ENCODE data around the gene MGAT5.
"Not testable (repeated sequence)": the region's sequence is repeated elsewhere in the genome, so short reads cannot be mapped to it uniquely, and the experiment has no call there.

MGAT5 gene

GRCh38 chr2:134281815-134282419, 28.0 kb downstream of the MGAT5 start:
- no peaks in the 10 kb centered on the region for H3K36me3 ChIP-seq (replicated peaks)
- H3K27me3 ChIP-seq (ENCODE audit: low read depth), result no peaks in the 10 kb centered on the region
- no peak overlapping the region for H3K4me3 ChIP-seq
- DNase-seq (ENCODE audit: low spot score in 2 of 2), result no peak
- peaks cover 4% of the 10 kb centered on the region for H3K4me1 ChIP-seq
- no peaks in the 10 kb centered on the region for H3K9me3 ChIP-seq
- in situ Hi-C loops (cut with MboI; ENCODE audit: low sequenced_read_pairs), result no loop called here

- H3K4me1 ChIP-seq, result no peaks in the 10 kb centered on the region
- DNase-seq (ENCODE audit: low spot score in 2 of 2), result no peak
- no peaks in the 10 kb centered on the region for H3K9me3 ChIP-seq
- H3K36me3 ChIP-seq (replicated peaks), result no peaks in the 10 kb centered on the region
- no peak overlapping the region for H3K4me3 ChIP-seq
- in situ Hi-C loops (cut with MboI; ENCODE audit: low sequenced_read_pairs), result no loop called here
- H3K27me3 ChIP-seq (ENCODE audit: low read depth), result no peaks in the 10 kb centered on the region
Measured at GRCh38 chr2:134282629-134283400, 28.9 kb downstream of the MGAT5 start.

GRCh38 chr2:134283661-134284060, 29.8 kb downstream of the MGAT5 start:
- DNase-seq (ENCODE audit: low spot score in 2 of 2), result no peak
- H3K27me3 ChIP-seq (ENCODE audit: low read depth), result no peaks in the 10 kb centered on the region
- no peaks in the 10 kb centered on the region for H3K36me3 ChIP-seq (replicated peaks)
- H3K9me3 ChIP-seq, result no peaks in the 10 kb centered on the region
- no peak overlapping the region for H3K4me3 ChIP-seq
- in situ Hi-C loops (cut with MboI; ENCODE audit: low sequenced_read_pairs), result no loop called here
- no peaks in the 10 kb centered on the region for H3K4me1 ChIP-seq

GRCh38 chr2:134284119-134284670, 30.3 kb downstream of the MGAT5 start:
- no peak for DNase-seq (ENCODE audit: low spot score in 2 of 2)
- no peaks in the 10 kb centered on the region for H3K36me3 ChIP-seq (replicated peaks)
- no peaks in the 10 kb centered on the region for H3K27me3 ChIP-seq (ENCODE audit: low read depth)
- H3K9me3 ChIP-seq, result no peaks in the 10 kb centered on the region
- H3K4me1 ChIP-seq, result no peaks in the 10 kb centered on the region
- no peak overlapping the region for H3K4me3 ChIP-seq
- in situ Hi-C loops (cut with MboI; ENCODE audit: low sequenced_read_pairs), result no loop called here

GRCh38 chr2:134287323-134287722, 33.5 kb downstream of the MGAT5 start:
- Histone ChIP-seq H3K27me3 (ENCODE audit: low read depth) (no peaks in the 10 kb centered on the region), H3K36me3 (replicated peaks) (no peaks in the 10 kb centered on the region), H3K4me3 (no peak overlapping the region), H3K9me3 (no peaks in the 10 kb centered on the region), H3K4me1 (no peaks in the 10 kb centered on the region)
- DNase-seq (ENCODE audit: low spot score in 2 of 2), result no peak
- in situ Hi-C loops (cut with MboI; ENCODE audit: low sequenced_read_pairs), result no loop called here

GRCh38 chr2:134288814-134289213, 34.9 kb downstream of the MGAT5 start:
- no peaks in the 10 kb centered on the region for H3K27me3 ChIP-seq (ENCODE audit: low read depth)
- H3K9me3 ChIP-seq, result no peaks in the 10 kb centered on the region
- H3K4me3 ChIP-seq, result no peak overlapping the region
- in situ Hi-C loops (cut with MboI; ENCODE audit: low sequenced_read_pairs), result no loop called here
- no peaks in the 10 kb centered on the region for H3K4me1 ChIP-seq
- H3K36me3 ChIP-seq (replicated peaks), result no peaks in the 10 kb centered on the region
- DNase-seq (ENCODE audit: low spot score in 2 of 2), result no peak

GRCh38 chr2:134289225-134289624, 35.4 kb downstream of the MGAT5 start:
- Histone ChIP-seq H3K36me3 (replicated peaks) (no peaks in the 10 kb centered on the region), H3K9me3 (no peaks in the 10 kb centered on the region), H3K4me3 (no peak overlapping the region), H3K27me3 (ENCODE audit: low read depth) (no peaks in the 10 kb centered on the region), H3K4me1 (no peaks in the 10 kb centered on the region)
- in situ Hi-C loops (cut with MboI; ENCODE audit: low sequenced_read_pairs), result no loop called here
- DNase-seq (ENCODE audit: low spot score in 2 of 2), result no peak

GRCh38 chr2:134290358-134290757, 36.5 kb downstream of the MGAT5 start:
- DNase-seq (ENCODE audit: low spot score in 2 of 2), result no peak
- no peaks in the 10 kb centered on the region for H3K36me3 ChIP-seq (replicated peaks)
- H3K4me1 ChIP-seq, result no peaks in the 10 kb centered on the region
- H3K27me3 ChIP-seq (ENCODE audit: low read depth), result no peaks in the 10 kb centered on the region
- in situ Hi-C loops (cut with MboI; ENCODE audit: low sequenced_read_pairs), result no loop called here
- H3K4me3 ChIP-seq, result no peak overlapping the region
- no peaks in the 10 kb centered on the region for H3K9me3 ChIP-seq

- no peak overlapping the region for H3K4me3 ChIP-seq
- DNase-seq (ENCODE audit: low spot score in 2 of 2), result no peak
- in situ Hi-C loops (cut with MboI; ENCODE audit: low sequenced_read_pairs), result no loop called here
- no peaks in the 10 kb centered on the region for H3K27me3 ChIP-seq (ENCODE audit: low read depth)
- no peaks in the 10 kb centered on the region for H3K4me1 ChIP-seq
- H3K36me3 ChIP-seq (replicated peaks), result no peaks in the 10 kb centered on the region
- H3K9me3 ChIP-seq, result no peaks in the 10 kb centered on the region
Measured at GRCh38 chr2:134292514-134292913, 38.6 kb downstream of the MGAT5 start.

- Histone ChIP-seq H3K36me3 (replicated peaks) (no peaks in the 10 kb centered on the region), H3K4me3 (no peak overlapping the region), H3K27me3 (ENCODE audit: low read depth) (no peaks in the 10 kb centered on the region), H3K9me3 (no peaks in the 10 kb centered on the region), H3K4me1 (no peaks in the 10 kb centered on the region)
- no peak for DNase-seq (ENCODE audit: low spot score in 2 of 2)
- in situ Hi-C loops (cut with MboI; ENCODE audit: low sequenced_read_pairs), result no loop called here
Measured at GRCh38 chr2:134293719-134294537, 40.1 kb downstream of the MGAT5 start.

- H3K36me3 ChIP-seq (replicated peaks); in situ Hi-C loops (cut with MboI; ENCODE audit: low sequenced_read_pairs); DNase-seq (ENCODE audit: low spot score in 2 of 2); H3K4me1 ChIP-seq; H3K27me3 ChIP-seq (ENCODE audit: low read depth); H3K4me3 ChIP-seq; H3K9me3 ChIP-seq: not testable (repeated sequence)
Measured at GRCh38 chr2:134294598-134294997, 40.7 kb downstream of the MGAT5 start.

GRCh38 chr2:134295441-134295840, 41.6 kb downstream of the MGAT5 start:
- Histone ChIP-seq H3K4me3 (no peak overlapping the region), H3K4me1 (no peaks in the 10 kb centered on the region), H3K36me3 (replicated peaks) (no peaks in the 10 kb centered on the region), H3K27me3 (ENCODE audit: low read depth) (no peaks in the 10 kb centered on the region), H3K9me3 (no peaks in the 10 kb centered on the region)
- in situ Hi-C loops (cut with MboI; ENCODE audit: low sequenced_read_pairs), result no loop called here
- DNase-seq (ENCODE audit: low spot score in 2 of 2), result no peak

- Histone ChIP-seq H3K9me3 (no peaks in the 10 kb centered on the region), H3K36me3 (replicated peaks) (no peaks in the 10 kb centered on the region), H3K4me1 (peaks cover 2% of the 10 kb centered on the region), H3K27me3 (ENCODE audit: low read depth) (no peaks in the 10 kb centered on the region), H3K4me3 (no peak overlapping the region)
- DNase-seq (ENCODE audit: low spot score in 2 of 2), result no peak
- in situ Hi-C loops (cut with MboI; ENCODE audit: low sequenced_read_pairs), result no loop called here
Measured at GRCh38 chr2:134296301-134296700, 42.4 kb downstream of the MGAT5 start.

GRCh38 chr2:134299334-134299733, 45.5 kb downstream of the MGAT5 start:
- H3K36me3 ChIP-seq (replicated peaks), result no peaks in the 10 kb centered on the region
- peaks cover 17% of the 10 kb centered on the region for H3K4me1 ChIP-seq
- no peaks in the 10 kb centered on the region for H3K9me3 ChIP-seq
- DNase-seq (ENCODE audit: low spot score in 2 of 2), result no peak
- in situ Hi-C loops (cut with MboI; ENCODE audit: low sequenced_read_pairs), result no loop called here
- H3K4me3 ChIP-seq, result no peak overlapping the region
- H3K27me3 ChIP-seq (ENCODE audit: low read depth), result no peaks in the 10 kb centered on the region

Data from HAP-1 (cell line).